Activated naive CD8-positive, alpha-beta T cell treated with anti-CD3 and anti-CD28 coated beads, Interleukin-2, amount 50 U/mL, for 16 hours (primary cell): ENCODE data around the gene SLC36A2.
"Not testable (repeated sequence)": the region's sequence is repeated elsewhere in the genome, so short reads cannot be mapped to it uniquely, and the experiment has no call there.

Experiments
- DNase-seq: peaks from one replicate; pipeline ENCODE4 v3.0.0-alpha.2; 2020; ENCODE audit warnings: low read depth, low spot score

The SLC36A2 gene

DNA sequence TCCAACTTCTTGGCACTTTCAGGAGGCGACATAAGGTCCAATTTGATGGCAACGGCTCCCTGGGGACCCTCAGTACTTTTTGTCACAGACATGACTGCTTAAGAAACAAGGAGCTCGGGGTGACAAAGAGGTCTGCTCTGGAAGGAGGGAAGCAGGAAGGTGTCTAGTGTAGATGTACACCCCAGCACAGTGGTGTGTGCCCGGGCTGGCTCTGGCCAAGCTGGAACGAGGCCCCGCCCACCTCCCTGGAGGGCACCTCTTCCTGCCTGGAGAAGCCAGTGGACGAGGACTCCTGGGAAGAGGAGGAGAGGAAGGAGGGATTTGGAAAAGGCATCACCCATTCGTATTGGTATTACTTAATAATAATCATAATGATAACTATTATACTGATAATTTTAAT, at the start of gene SLC36A2:
Gene SLC36A2, minus strand, starts transcription at position 191 of the 400 bp plus-strand sequence. Its CDS starts 99 bp downstream, at position 92.
- no peak for DNase-seq

GRCh38 chr5:151388960-151389359, 41.6 kb upstream of the SLC36A2 start:
- DNase-seq, result no peak

DNA sequence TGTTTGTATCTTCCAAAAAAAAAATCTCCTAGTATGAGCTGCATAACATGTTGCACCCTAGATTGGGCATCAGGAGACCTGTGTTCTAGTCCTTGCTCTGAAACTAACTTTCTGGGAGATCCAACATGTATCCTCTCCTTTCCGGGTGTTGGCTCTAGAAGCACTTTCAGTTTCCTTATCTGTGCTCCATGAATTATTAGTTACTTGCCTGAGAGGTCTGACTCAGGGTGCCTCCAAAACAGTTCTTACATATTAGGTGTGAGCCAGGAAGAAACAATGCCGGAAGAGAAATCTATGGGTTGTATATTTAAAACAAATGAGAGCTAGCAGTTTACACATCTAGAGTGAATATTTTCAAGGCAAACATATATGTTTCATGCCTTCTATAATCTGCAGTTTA, 36.7 kb upstream of the SLC36A2 start:
- no peak for DNase-seq

DNA sequence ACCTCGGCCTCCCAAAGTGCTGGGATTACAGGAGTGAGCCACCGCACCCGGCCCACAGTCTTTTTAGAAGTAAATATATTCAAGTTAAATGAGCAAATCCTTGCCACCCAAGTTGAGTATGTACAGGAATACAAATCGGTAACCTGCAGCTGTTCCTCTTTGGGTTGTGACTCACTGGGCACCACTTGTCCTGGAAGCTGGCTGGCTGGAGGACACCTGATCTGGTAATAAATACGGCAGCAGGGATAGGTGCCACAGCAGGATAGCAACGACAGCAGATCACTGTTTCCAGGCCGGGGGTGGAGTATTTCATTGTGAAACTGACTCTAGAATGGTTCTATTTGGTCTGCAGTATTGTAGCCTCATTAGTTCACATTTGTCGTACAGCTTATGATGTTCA, 35.7 kb upstream of the SLC36A2 start:
- no peak for DNase-seq

GRCh38 chr5:151382576-151382975, 35.2 kb upstream of the SLC36A2 start:
- DNase-seq, result no peak

- no peak for DNase-seq
Measured at GRCh38 chr5:151381899-151382298, 34.5 kb upstream of the SLC36A2 start.

GRCh38 chr5:151378616-151379015, 31.3 kb upstream of the SLC36A2 start:
- no peak for DNase-seq

DNA sequence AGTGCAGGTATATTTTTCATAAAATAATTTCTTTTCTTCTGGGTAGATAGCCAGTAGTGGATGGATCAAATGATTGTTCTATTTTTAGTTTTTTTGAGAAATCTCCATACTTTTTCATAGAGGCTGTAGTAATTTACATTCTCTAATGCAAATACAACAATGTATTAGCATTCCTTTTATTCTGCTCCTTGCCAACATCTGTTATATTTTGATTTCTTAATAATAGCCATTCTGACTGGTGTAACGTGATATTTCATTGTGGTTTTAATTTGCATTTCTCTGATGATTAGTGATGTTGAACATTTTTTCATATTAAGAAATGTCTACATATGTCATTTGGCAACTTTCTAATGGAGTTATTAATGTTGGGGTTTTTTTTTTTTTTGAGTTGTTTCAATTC, 27.2 kb upstream of the SLC36A2 start:
- DNase-seq, result no peak

DNA sequence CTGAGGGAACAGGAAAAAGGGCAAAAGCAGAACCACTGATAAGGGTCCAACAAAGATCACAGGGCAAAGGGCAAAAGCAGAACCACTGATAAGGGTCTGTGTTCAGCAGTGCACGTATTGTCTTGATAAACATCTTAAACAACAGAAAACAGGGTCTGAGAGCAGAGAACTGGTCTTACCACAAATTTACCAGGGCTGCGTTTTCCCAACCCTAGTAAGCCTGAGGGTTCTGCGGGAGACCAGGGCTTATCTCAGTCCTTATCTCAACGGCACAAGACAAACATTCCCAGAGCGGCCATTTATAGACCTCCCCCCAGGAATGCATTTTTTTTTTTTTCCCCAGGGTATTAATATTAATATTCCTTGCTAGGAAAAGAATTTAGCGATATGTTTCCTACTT, 19.7 kb upstream of the SLC36A2 start:
- not testable (repeated sequence) for DNase-seq

DNA sequence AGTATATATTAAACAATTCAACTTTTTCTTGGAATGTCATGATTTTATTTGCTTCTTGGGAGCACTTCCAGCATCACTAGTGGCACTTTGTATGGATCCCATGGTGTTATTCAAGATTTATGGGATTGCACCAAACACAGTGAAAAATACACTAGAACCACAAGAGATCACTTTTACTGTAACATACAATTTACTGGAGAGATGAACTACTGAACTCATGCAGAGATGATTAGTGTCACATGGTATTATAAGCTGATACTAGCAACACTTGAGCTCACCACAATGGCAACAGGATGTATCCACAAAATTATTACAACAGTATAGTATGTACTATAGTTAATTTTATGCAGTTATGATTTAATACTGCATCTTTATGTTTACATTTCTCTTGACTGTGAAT, 16.3 kb upstream of the SLC36A2 start:
- DNase-seq, result no peak

DNA sequence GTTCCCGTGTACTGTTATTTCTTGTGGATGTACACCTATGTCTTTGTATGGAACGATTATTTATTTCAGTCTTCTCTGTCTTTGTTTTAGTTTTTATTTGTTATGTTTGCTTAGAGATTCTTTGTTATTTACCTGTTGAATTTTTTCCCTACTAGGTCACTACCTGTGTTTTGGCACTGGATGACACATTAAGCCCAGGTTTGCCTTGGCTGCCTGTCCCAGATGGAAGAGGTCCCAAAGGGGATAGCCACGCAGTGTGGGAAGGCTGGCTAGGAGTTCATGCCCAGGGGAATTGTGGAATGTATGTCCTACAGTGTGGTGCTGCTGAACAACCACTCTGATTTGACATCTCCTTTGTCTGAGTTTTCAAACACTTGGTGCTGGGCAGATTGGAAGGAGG, 15.6 kb upstream of the SLC36A2 start:
- DNase-seq, result no peak

DNA sequence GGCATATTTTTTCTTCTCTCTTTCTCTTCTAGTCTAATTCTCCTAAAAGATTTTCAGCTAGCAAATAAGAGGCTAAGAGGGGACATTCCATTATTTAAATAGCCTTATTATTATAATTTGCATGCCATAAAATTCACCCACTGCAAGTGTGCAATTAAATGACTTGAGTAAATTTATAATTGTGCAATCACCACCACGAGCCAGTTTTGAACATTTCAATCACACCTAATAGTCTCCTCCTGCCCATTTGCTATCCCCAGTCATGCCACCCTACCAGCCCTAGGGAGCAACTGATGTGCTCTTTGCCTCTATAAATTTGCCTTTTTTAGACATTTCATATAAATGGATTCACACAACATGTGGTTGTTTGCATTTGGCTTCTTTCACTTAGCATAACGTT, 12.0 kb upstream of the SLC36A2 start:
- no peak for DNase-seq

DNA sequence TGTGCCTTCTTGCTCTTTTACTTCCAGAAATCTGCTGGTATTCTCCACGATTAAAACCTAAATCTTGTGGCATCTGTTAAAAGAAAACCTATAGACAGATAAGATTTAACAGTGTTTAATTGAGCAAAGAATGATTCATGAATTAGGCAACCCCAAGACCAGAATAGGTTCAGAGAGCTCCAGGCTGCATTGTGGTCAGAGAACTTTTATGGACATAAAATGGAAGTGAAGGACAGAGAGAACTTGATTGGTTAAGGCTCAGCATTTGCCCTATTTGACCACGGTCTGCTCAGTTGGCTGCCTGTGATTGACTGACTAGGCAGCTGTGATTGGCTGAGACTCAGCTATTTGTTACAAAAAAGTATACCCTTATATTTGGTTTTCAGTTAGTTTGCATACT, 10.4 kb upstream of the SLC36A2 start:
- no peak for DNase-seq

DNA sequence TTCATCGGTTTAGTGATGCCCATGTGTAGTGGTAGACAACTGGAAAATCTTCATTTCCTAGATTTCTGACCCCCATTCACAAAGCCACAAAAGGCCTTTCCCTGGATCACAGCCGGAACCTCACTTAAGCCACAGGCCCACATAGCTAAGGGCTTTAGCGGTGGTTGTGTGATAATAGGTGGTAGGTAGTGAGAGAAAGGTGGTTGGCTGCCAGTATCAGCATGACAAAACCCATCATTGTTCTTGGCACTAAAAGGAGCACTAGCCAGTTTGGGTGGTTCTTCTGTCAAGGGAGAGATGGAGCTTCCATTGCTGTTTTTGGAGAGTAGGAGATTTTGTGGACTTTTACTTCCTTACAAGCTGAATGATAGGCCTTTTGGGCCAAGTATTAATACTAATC, 9.7 kb upstream of the SLC36A2 start:
- DNase-seq, result no peak

- no peak for DNase-seq
Measured at GRCh38 chr5:151351671-151352070, 4.3 kb upstream of the SLC36A2 start.

DNA sequence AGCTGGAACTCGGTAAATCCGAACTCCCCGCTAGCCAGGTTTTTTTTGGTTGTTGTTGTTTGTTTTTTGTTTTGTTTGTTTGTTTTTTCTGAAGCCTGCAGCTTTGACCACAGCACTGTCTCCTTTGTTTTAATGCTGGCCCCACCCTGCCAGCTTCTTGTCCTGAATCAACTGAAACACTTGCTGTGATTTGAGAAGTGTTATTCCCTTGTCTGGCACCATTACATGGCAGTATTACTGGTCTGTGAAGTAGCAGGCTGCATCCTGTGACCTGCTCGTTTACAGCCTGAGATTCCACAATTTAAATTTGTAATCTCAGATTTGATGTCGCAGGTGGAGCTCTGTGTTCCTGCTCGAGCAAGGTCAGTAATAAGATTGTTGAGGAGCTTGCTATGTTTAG, 1.4 kb upstream of the SLC36A2 start:
- no peak for DNase-seq

DNA sequence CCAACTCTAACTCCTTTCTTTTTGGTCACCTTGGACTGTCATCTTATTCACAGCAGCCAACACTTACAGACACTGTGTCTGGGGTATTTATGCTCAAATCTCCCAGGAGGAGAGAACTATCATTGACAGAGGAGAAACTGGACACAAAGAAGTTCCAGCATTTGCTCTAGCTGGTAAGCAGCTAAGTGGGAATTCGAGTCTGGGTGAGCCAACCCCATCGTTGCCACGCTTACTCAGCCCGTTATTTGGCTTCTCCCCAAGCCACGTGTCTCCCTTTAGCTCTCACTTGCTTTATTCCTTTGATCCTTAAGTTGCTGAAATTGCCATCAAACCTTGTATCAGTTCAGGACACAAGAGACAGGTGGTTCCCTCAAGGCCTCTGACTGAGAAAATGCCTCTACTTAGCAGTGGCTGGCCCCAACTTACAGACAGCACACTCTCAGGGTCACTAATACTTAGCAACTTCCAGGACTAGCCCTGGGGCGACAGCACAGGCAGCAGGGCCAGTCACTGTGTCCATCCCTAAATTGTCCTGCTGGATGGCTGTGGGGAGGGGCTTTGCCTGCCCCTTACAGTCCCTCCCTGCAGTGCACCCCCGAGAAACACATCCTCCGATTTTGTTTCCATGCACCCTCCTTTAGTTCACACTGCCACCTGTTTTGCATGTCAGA, 1.4 kb downstream of the SLC36A2 start:
- no peak for DNase-seq

DNA sequence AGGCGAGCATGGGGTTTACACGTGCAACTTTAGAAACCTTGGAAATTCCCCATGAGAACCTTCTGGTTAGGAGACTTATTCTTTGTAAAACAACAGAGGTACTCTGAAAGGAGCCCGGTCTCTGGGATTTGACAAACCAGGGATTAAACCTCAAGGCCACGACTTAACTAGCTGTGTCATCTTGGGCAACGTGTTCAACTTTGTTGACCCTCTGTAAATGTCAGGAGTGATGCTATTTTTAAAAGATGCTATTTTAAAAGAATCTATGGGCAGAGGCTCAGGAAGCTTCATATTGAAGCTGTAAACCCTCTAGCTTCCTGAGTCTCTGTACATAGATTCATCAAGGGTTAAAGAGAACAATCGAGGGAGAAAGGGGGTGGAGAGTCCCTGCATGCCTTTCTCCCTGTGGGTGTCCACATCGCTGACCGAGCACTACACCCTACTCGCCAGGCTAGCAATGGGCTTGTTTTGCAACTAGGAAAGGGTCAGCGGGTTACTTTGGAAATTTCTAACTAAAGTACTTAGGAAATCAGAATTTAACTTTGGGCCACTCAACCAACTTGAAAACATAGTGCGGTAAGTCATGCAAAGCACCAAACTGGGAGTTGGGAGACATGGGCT, 2.1 kb downstream of the SLC36A2 start:
- DNase-seq, result no peak

GRCh38 chr5:151344088-151344487, 3.3 kb downstream of the SLC36A2 start:
- DNase-seq, result no peak

DNA sequence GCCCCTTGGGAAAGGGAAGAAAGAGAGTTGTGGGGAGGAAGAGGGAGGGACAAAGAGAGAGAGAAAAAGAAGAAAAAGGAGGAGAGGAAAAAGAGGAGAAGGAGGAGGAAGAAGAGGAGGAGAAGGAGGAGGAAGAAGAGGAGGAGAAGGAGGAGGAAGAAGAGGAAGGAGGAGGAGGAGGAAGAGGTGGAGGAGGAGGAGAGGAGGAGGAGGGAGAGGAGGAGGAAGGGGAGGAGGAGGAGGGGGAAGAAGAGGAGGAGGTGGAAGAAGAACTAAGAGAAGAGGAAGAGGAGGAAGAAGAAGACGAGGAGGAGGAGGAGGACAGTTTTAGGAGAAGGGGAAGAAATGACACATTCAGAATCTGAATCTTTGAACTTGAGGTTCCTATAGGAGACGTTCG, 7.4 kb downstream of the SLC36A2 start:
- DNase-seq, result no peak

- no peak for DNase-seq
Measured at GRCh38 chr5:151338734-151339133, 8.6 kb downstream of the SLC36A2 start.

- DNase-seq, result no peak
Measured at GRCh38 chr5:151332857-151333256, 14.5 kb downstream of the SLC36A2 start.

DNA sequence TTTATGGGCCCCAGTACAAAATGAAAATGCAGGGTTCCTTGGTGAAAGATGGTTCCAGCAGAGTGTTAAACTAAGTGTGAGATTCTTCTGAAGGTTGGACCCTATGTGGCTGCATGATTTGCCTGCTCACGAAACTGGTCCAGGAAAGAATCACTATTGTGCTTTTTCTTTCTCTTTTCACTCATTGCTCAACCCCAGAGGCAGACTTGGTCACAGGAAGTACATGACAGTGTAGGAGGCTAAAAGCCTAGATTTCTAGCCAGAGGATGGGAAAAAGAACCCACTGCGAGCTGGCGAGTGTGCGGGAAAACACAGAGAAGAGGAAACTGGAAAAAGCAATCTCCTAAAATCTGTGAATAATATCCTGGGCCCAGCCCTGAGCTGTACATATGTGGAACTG, 18.6 kb downstream of the SLC36A2 start:
- no peak for DNase-seq

GRCh38 chr5:151327585-151327984, 19.8 kb downstream of the SLC36A2 start:
- DNase-seq, result no peak
